Activated naive CD8-positive, alpha-beta T cell treated with anti-CD3 and anti-CD28 coated beads, Interleukin-2, amount 50 U/mL, for 24 hours (primary cell): Measurements from ENCODE around the gene SLC9A9.
A peak's percentile ranks its signal among the peaks of the same experiment; 100 is the strongest.

ENCODE experiments used
- ATAC-seq: fragments of 150-1000 bp; cut with Tn5 transposase; one replicate; pipeline ENCODE4 v1.10.0; 2021
- DNase-seq: peaks from one replicate; pipeline ENCODE4 v3.0.0; 2021
- H3K27ac Mint-ChIP-seq: one replicate; pipeline ENCODE4 v1.8.0; 2021; ENCODE audit warnings: mild to moderate bottlenecking, mixed read lengths
- H3K27me3 Mint-ChIP-seq: one replicate; pipeline ENCODE4 v1.8.0; 2021; ENCODE audit warnings: mixed read lengths
- H3K36me3 Mint-ChIP-seq: one replicate; pipeline ENCODE4 v1.8.0; 2021; ENCODE audit warnings: low read depth, mixed read lengths
- H3K4me1 Mint-ChIP-seq: one replicate; pipeline ENCODE4 v1.8.0; 2021; ENCODE audit warnings: mixed read lengths
- H3K4me3 Mint-ChIP-seq: one replicate; pipeline ENCODE4 v1.8.0; 2021; ENCODE audit warnings: mild to moderate bottlenecking, moderate library complexity, mixed read lengths
- H3K9me3 Mint-ChIP-seq: one replicate; pipeline ENCODE4 v1.8.0; 2021; ENCODE audit warnings: mixed read lengths

SLC9A9 gene

GRCh38 chr3:143628971-143629370 lies 219.3 kb downstream of the SLC9A9 start:
- H3K4me1 Mint-ChIP-seq: peaks cover 8% of the 10 kb centered on the region
- H3K9me3 Mint-ChIP-seq: no peaks in the 10 kb centered on the region
- H3K4me3 Mint-ChIP-seq: no peak overlapping the region
- H3K27me3 Mint-ChIP-seq: no peaks in the 10 kb centered on the region
- no peak overlapping the region for H3K27ac Mint-ChIP-seq
- DNase-seq (no peak), ATAC-seq (no peak)
- peaks cover 1% of the 10 kb centered on the region for H3K36me3 Mint-ChIP-seq

GRCh38 chr3:143627336-143627735 lies 220.9 kb downstream of the SLC9A9 start:
- ATAC-seq (peak; percentile 100), DNase-seq (peak; percentile 27)
- Mint-ChIP-seq H3K4me1 (peaks cover 8% of the 10 kb centered on the region), H3K27me3 (no peaks in the 10 kb centered on the region), H3K36me3 (peaks cover 1% of the 10 kb centered on the region), H3K9me3 (peaks cover 6% of the 10 kb centered on the region), H3K4me3 (no peak overlapping the region), H3K27ac (no peak overlapping the region)

GRCh38 chr3:143619231-143619630 lies 229.0 kb downstream of the SLC9A9 start:
- Mint-ChIP-seq H3K4me3 (no peak overlapping the region), H3K36me3 (peaks cover 2% of the 10 kb centered on the region), H3K27me3 (no peaks in the 10 kb centered on the region), H3K9me3 (peaks cover 6% of the 10 kb centered on the region), H3K27ac (no peak overlapping the region), H3K4me1 (no peaks in the 10 kb centered on the region)
- ATAC-seq: no peak
- DNase-seq: no peak

GRCh38 chr3:143617050-143617449 lies 231.2 kb downstream of the SLC9A9 start:
- H3K36me3 Mint-ChIP-seq: peaks cover 2% of the 10 kb centered on the region
- ATAC-seq (no peak), DNase-seq (no peak)
- H3K27me3 Mint-ChIP-seq: no peaks in the 10 kb centered on the region
- no peak overlapping the region for H3K27ac Mint-ChIP-seq
- no peaks in the 10 kb centered on the region for H3K4me1 Mint-ChIP-seq
- H3K4me3 Mint-ChIP-seq: no peak overlapping the region
- H3K9me3 Mint-ChIP-seq: no peaks in the 10 kb centered on the region

- H3K27me3 Mint-ChIP-seq: no peaks in the 10 kb centered on the region
- ATAC-seq (no peak), DNase-seq (no peak)
- H3K4me3 Mint-ChIP-seq: no peak overlapping the region
- H3K9me3 Mint-ChIP-seq: no peaks in the 10 kb centered on the region
- H3K27ac Mint-ChIP-seq: no peak overlapping the region
- no peaks in the 10 kb centered on the region for H3K4me1 Mint-ChIP-seq
- no peaks in the 10 kb centered on the region for H3K36me3 Mint-ChIP-seq
Observed at GRCh38 chr3:143613226-143613625, 235.0 kb downstream of the SLC9A9 start.

GRCh38 chr3:143612541-143612940 lies 235.7 kb downstream of the SLC9A9 start:
- H3K27ac Mint-ChIP-seq: no peak overlapping the region

GRCh38 chr3:143608966-143609365 lies 239.3 kb downstream of the SLC9A9 start:
- ATAC-seq (no peak), DNase-seq (no peak)
- Mint-ChIP-seq H3K9me3 (no peaks in the 10 kb centered on the region), H3K36me3 (no peaks in the 10 kb centered on the region), H3K27ac (no peak overlapping the region), H3K27me3 (no peaks in the 10 kb centered on the region), H3K4me3 (no peak overlapping the region), H3K4me1 (no peaks in the 10 kb centered on the region)

More at GRCh38 chr3:143612541-143612940, 235.7 kb downstream of the SLC9A9 start:
- Mint-ChIP-seq H3K36me3 (no peaks in the 10 kb centered on the region), H3K27me3 (no peaks in the 10 kb centered on the region), H3K9me3 (no peaks in the 10 kb centered on the region), H3K4me3 (no peak overlapping the region), H3K4me1 (no peaks in the 10 kb centered on the region)
- DNase-seq (no peak), ATAC-seq (no peak)

- peaks cover 1% of the 10 kb centered on the region for H3K36me3 Mint-ChIP-seq
- DNase-seq (no peak), ATAC-seq (no peak)
- H3K4me3 Mint-ChIP-seq: no peak overlapping the region
- H3K9me3 Mint-ChIP-seq: no peaks in the 10 kb centered on the region
- H3K4me1 Mint-ChIP-seq: no peaks in the 10 kb centered on the region
- no peaks in the 10 kb centered on the region for H3K27me3 Mint-ChIP-seq
- H3K27ac Mint-ChIP-seq: no peak overlapping the region
Observed at GRCh38 chr3:143605233-143605950, 242.9 kb downstream of the SLC9A9 start.

- Mint-ChIP-seq H3K4me3 (no peak overlapping the region), H3K27me3 (no peaks in the 10 kb centered on the region), H3K27ac (no peak overlapping the region), H3K9me3 (no peaks in the 10 kb centered on the region), H3K4me1 (no peaks in the 10 kb centered on the region), H3K36me3 (peaks cover 1% of the 10 kb centered on the region)
- ATAC-seq: no peak
- DNase-seq: no peak
Observed at GRCh38 chr3:143604402-143605185, 243.7 kb downstream of the SLC9A9 start.

GRCh38 chr3:143603774-143604173 lies 244.5 kb downstream of the SLC9A9 start:
- Mint-ChIP-seq H3K27me3 (no peaks in the 10 kb centered on the region), H3K4me1 (no peaks in the 10 kb centered on the region), H3K9me3 (no peaks in the 10 kb centered on the region), H3K4me3 (no peak overlapping the region), H3K36me3 (peaks cover 1% of the 10 kb centered on the region), H3K27ac (no peak overlapping the region)
- no peak for ATAC-seq
- DNase-seq: no peak

- Mint-ChIP-seq H3K4me3 (no peak overlapping the region), H3K27me3 (no peaks in the 10 kb centered on the region), H3K9me3 (no peaks in the 10 kb centered on the region), H3K4me1 (no peaks in the 10 kb centered on the region), H3K36me3 (peaks cover 1% of the 10 kb centered on the region), H3K27ac (no peak overlapping the region)
- DNase-seq (no peak), ATAC-seq (no peak)
Observed at GRCh38 chr3:143601723-143602484, 246.4 kb downstream of the SLC9A9 start.

- Mint-ChIP-seq H3K27me3 (no peaks in the 10 kb centered on the region), H3K9me3 (no peaks in the 10 kb centered on the region), H3K4me3 (no peak overlapping the region), H3K27ac (no peak overlapping the region), H3K36me3 (peaks cover 1% of the 10 kb centered on the region), H3K4me1 (no peaks in the 10 kb centered on the region)
- no peak for DNase-seq
- ATAC-seq: no peak
Observed at GRCh38 chr3:143600756-143601718, 247.2 kb downstream of the SLC9A9 start.

- no peaks in the 10 kb centered on the region for H3K9me3 Mint-ChIP-seq
- H3K36me3 Mint-ChIP-seq: no peaks in the 10 kb centered on the region
Observed at GRCh38 chr3:143597774-143598652, 250.3 kb downstream of the SLC9A9 start.

More at GRCh38 chr3:143597774-143598652, 250.3 kb downstream of the SLC9A9 start:
- Mint-ChIP-seq H3K4me1 (peaks cover 4% of the 10 kb centered on the region), H3K27ac (no peak overlapping the region), H3K27me3 (no peaks in the 10 kb centered on the region), H3K4me3 (no peak overlapping the region)
- DNase-seq (no peak), ATAC-seq (no peak)
